DMS114 treated with DMSO at 0.1 percent for 48 hours (cell line): ENCODE results near the gene SLC41A2.
"Not testable (repeated sequence)": the region's sequence is repeated elsewhere in the genome, so short reads cannot be mapped to it uniquely, and the experiment has no call there.

Source experiments
- DNase-seq: peaks from one replicate; lab custom pipeline; 2025; ENCODE audit not compliant: unreplicated experiment; lab: John Stamatoyannopoulos, UW

SLC41A2 gene

GRCh38 chr12:104958001-104958804 lies at the start of gene SLC41A2:
Gene SLC41A2 (minus strand): TSS chr12:104958290. CDS start chr12:104928527, 29,763 bp downstream.
- peak; percentile 22 for DNase-seq

GRCh38 chr12:105001476-105001875 lies 43.4 kb upstream of the SLC41A2 start:
- DNase-seq = no peak

- DNase-seq = no peak
Measured at GRCh38 chr12:104999347-104999685, 41.2 kb upstream of the SLC41A2 start.

- DNase-seq = no peak
Measured at GRCh38 chr12:104998423-104999346, 40.6 kb upstream of the SLC41A2 start.

GRCh38 chr12:104997541-104997940 lies 39.5 kb upstream of the SLC41A2 start:
- DNase-seq = no peak

GRCh38 chr12:104994336-104994735 lies 36.2 kb upstream of the SLC41A2 start:
- DNase-seq = no peak

GRCh38 chr12:104991565-104992128 lies 33.6 kb upstream of the SLC41A2 start:
- DNase-seq = no peak

GRCh38 chr12:104990950-104991349 lies 32.9 kb upstream of the SLC41A2 start:
- no peak for DNase-seq

GRCh38 chr12:104986022-104986941 lies 28.2 kb upstream of the SLC41A2 start, which contains the start of gene NOPCHAP1:
Gene NOPCHAP1 (plus strand): TSS chr12:104986316. CDS start chr12:104986353, 37 bp downstream.
- peak; percentile 94 for DNase-seq

GRCh38 chr12:104985206-104985605 lies 27.1 kb upstream of the SLC41A2 start:
- DNase-seq = no peak

GRCh38 chr12:104977688-104978087 lies 19.6 kb upstream of the SLC41A2 start:
- not testable (repeated sequence) for DNase-seq

- DNase-seq = no peak
Measured at GRCh38 chr12:104976703-104977102, 18.6 kb upstream of the SLC41A2 start.

GRCh38 chr12:104975587-104976343 lies 17.7 kb upstream of the SLC41A2 start:
- DNase-seq = no peak

- no peak for DNase-seq
Measured at GRCh38 chr12:104974626-104975290, 16.7 kb upstream of the SLC41A2 start.

- DNase-seq = no peak
Measured at GRCh38 chr12:104973250-104973649, 15.2 kb upstream of the SLC41A2 start.

GRCh38 chr12:104971306-104971705 lies 13.2 kb upstream of the SLC41A2 start:
- DNase-seq = no peak

- no peak for DNase-seq
Measured at GRCh38 chr12:104969343-104969742, 11.3 kb upstream of the SLC41A2 start.

- no peak for DNase-seq
Measured at GRCh38 chr12:104966677-104967076, 8.6 kb upstream of the SLC41A2 start.

GRCh38 chr12:104964856-104965205 lies 6.7 kb upstream of the SLC41A2 start:
- no peak for DNase-seq
